GM12801 (cell line): ENCODE data around the gene DVL1.

ENCODE experiments used
- TF ChIP-seq, protein P1 (sequence below): IDR thresholded peaks from one replicate; pipeline ENCODE4 v1.5.1; 2011; ENCODE audit warnings: control low read depth; ENCODE audit not compliant: insufficient read length; ENCODE audit errors: extremely low read depth

DVL1 gene

DNA sequence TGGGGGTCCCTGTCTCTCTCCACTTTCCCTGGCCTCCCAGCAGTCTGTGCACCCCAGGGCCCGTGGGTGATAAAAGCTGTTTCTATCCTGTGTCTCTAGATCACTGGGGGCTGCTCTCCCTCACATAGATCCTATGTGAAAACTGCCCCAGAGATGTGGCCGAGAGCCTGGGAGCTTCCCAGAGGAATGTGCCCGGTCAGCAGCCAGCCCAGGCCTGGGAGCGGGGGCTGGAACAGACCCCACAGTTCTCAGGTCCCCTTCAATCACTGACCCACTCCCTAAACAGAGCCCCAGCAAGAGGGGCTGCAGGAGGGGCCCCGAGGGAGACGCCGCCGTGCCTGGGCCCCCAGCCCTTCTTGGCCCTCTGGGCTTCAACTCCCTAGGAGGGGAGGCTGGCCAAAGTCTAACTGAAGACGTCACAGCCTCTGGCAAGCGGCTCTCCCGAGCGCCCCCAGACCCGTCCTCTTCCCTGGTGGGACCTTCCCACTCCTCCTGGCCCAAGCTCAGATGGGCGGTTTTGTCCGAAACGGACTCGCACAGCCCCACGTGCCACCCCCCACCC is 8.7 kb upstream of the DVL1 start:
- TF ChIP-seq, protein P1, sequence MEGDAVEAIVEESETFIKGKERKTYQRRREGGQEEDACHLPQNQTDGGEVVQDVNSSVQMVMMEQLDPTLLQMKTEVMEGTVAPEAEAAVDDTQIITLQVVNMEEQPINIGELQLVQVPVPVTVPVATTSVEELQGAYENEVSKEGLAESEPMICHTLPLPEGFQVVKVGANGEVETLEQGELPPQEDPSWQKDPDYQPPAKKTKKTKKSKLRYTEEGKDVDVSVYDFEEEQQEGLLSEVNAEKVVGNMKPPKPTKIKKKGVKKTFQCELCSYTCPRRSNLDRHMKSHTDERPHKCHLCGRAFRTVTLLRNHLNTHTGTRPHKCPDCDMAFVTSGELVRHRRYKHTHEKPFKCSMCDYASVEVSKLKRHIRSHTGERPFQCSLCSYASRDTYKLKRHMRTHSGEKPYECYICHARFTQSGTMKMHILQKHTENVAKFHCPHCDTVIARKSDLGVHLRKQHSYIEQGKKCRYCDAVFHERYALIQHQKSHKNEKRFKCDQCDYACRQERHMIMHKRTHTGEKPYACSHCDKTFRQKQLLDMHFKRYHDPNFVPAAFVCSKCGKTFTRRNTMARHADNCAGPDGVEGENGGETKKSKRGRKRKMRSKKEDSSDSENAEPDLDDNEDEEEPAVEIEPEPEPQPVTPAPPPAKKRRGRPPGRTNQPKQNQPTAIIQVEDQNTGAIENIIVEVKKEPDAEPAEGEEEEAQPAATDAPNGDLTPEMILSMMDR: no peak

DNA sequence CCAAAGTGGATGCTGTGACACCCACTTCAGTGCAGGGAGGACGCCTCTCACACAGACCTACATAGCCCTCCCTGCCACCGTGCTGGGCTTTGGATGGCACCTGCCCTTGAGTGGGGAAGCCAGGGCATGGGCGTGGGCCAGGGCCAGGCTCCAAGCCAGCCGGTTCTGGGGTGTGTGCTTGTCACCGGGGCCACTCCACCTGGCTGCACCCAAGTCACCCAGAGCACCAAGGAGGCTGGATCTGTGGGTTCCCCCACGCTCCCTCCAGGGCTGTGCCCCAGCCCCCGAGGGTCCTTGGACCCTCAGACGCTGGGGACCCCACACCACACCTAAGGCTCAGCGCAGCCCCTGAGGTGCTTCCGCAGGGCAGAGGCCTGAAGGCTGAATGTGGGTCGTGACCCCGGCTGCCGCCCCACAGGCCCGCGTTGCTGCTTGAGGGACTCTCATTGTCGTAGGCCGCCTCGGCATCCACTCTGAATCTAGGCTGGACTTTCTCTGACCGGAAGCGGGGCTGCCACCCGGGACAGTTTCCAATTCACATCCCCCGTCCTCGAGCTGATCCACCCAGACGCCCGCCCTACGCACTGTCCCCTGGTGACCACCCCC is 7.7 kb upstream of the DVL1 start:
- TF ChIP-seq, protein P1: no peak

DNA sequence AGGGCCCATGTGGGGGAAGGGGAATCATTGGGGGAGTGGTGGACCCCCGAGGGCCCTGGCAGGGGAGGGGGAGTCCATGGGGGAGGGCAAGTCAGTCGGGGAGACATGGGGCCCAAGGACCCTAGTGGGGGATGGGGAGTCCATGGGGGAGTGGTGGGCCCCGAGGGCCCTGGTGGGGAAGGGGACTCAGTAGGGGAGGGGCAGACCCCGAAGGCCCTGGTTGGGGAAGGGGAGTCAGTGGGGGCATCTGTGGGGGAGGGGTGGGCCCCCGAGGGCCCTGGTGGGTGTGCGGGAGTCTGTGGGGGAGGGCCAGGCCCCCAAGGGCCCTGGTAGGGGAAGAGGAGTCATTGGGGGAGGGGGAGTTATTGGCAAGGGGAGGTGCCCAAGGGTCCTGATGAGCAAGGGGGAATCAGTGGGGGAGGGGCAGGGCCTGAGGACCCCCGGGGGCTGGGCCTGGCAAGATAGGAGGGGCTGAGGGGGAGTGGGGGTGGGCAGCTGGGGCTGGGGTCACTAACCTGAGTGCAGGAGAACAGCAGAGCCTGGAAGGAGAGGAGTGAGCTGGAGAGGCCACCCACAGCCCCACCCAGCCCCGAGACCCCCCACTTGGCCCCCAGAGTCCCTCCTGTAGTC is 7.1 kb upstream of the DVL1 start:
- TF ChIP-seq, protein P1: no peak

DNA sequence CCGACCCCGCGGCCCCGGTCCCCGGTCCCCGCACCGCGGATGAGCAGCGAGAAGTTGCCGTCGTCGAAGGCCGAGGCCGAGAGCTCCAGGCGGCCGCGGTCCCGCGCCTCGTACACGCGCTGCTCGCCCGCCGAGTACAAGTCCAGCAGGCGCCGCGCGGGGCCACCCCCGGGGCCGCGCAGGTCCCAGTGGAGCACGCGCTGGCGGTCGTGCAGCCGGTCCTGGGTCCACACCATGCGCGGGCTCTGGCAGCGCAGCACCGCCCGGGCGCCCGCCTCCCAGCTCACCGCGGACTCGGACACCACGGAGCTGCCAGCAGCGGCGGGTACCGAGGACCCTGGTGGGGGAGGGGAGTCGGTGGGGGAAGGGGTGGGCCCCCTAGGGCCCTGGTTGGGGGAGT is 6.2 kb upstream of the DVL1 start:
- TF ChIP-seq, protein P1: no peak

DNA sequence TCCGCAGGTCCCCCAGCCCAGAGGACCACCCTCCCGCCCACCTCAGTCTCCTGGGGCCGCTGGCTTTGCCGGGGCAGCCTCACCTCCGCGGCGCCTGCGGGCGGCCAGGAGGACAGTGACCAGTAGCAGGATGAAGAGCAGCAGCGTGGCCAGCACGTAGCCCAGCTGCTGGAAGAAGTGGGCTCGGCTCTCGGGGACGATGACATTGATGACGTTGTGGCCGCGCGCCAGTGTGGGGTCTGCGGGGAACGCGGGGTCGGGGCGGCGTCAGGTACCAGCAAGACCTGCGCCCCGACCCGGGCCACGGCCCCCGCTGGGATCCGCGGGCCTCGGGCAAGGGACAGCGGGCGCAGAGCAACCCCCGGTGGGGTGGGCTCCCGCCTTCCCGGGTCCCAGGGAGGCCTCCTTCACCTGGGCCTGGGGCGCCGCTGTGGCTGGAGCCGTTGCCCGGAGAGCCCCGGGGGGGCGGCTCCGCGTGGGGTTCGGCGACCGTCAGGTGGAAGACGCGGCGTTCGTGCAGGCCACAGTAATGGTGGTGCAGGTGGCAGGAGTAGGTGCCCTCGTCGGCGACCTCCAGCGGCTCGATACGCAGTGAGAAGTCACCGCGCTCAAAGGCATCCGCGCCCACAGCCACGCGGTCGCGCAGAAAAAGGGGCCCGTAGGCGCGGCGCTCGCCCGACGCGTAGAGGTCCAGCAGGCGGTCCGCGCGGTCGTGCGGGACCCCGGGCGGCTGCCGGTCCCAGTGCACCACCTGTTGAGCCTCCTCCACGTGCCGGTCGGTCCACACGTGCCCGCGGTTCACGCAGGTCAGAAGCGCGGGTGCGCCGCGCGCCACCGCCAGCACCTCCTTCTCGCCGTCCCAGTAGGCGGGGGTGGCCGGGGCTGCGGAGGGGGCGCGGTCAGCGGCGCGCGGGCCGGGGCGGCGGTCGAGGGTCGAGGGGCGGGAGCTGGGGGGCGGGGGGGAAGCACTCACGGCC is 5.3 kb upstream of the DVL1 start:
- TF ChIP-seq, protein P1: no peak

DNA sequence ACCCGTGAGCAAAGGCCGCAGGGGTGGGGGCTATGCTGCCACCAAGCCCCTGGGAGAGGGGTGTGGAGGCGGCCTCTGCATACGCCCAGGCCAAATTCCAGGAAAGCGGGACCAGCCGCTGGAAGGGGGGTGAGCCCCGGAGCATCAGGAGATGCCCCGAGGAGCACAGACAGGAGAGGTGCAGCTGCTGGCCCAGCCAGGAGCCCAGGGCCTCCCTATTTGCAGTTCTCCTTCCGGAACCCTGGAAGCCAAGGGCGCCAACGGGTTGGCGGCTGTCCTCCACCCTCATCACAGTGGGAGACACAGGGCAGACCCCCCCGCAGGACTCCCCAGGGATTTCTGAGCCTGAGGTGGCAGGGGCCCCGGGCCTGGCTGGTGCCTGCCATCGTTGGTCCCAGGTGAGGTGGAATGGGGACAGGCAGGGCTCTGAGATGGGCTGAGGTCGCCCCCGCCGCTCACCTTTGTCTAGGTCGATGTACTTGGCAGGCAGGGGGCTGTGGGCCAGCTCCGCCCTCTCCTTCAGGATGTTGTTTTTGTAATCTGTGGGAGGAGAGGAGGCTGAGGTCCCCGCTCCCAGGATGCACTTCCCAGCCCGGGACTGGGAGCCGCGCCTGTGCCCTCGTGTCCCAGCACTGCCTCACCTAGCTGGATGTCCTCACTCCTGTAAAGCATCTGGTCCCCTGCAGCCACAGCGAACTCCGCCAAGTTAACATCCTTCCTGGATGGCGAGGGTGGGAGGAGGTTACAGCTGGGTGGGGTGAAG is 4.4 kb upstream of the DVL1 start:
- TF ChIP-seq, protein P1: no peak
